GM03348 (cell line): ENCODE measurements around the gene MTX2.
"Not testable (repeated sequence)": the region's sequence is repeated elsewhere in the genome, so short reads cannot be mapped to it uniquely, and the experiment has no call there.

ENCODE experiments used
- DNase-seq: peaks from one replicate; pipeline ENCODE4 v3.0.0; 2012; ENCODE audit warnings: low spot score

The MTX2 gene

DNA sequence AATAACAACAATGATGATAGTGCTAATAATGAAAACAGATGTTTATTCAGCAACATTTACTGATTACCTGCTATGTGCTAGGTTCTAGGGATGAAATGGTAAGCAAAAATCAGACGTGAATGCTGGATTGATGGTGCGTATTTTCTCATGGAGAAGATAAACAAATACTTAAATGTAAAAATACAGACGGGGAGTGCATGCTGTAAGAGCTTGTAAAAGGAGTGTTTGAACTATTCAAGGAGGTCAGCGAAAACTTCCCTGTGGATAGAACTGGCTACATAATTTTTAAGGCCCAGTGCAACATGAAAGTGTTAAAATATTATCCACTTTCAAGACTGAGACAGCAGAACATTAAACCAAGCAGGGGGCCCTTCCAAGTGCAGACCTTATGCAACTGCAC, 22.1 kb downstream of the MTX2 start:
- DNase-seq = no peak

DNA sequence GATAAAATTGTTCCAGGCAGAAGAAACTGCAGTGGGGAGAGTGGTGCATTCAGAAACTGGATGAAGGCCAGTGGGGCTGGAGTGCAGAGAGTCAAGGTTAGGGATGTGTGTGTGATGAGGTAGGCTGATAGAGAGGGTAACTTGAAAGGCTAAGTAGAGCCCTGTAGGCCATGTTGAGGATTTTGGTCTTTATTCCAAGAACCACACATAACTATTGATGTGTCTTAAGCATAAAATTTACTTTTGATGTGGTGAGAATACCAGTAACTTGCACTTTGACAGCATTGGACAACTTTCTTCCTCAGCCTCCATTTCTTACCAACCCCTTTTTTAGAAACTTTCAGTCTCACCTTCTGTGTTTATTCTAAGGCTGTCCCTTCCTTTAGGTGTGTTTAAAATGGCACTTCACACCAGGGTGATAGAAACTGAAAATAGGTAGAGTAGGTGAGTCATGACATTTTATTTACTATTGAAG, 22.6 kb downstream of the MTX2 start:
- DNase-seq = no peak

DNA sequence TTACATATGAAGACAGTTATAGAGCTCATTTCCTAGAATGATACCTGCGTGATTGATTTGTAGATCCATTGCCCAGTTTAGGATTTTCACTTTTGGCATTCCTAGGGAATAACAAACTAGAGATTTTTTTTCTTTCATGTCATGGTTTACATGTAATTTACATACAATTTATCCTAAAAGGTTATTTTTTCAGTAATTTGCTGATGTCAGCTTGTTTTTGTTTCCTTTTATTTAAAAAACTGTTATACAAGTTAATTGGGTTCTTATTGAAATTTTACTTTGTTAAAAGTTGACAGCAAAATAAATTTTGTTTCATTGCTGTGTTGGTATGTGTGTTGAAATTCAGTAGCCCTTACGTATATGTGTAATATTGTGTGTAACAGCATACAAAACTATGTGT, 23.4 kb downstream of the MTX2 start:
- DNase-seq = no peak

DNA sequence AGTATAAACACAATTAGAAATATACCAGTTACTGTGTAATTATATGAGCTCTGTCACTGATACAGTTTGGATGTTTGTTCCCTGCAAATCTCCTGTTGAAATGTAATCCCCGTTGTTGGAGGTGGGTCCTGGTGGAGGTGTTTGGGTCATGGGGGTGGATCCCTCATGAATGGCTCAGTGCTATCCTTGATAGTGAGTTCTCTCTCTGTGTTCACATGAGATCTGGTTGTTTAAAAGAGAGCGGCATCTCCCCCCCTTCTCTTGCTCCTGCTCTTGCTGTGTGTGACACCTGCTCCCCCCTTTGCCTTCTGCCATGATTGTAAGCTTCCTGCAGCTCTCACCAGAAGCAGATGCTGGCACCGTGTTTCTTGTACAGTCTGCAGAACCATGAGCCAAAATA, 24.1 kb downstream of the MTX2 start:
- DNase-seq = no peak

DNA sequence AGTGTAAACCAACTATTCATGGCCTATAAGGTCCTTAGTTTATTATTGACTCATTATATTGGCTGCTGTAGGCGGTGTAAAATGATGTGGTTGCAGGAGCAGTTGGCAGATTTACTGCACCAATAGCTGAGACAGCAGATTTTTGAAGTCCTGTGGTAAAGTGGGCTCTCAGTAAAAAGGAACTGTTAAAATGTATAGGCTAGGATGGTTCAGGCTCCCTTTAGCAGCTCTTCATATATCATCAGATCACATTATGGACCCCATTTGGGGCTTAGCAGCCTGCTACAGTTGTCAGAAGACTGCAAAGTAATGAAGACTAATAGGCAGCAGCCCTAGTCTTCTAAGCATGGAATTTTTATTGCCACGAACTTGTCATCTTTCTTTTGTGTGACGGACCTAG, 27.8 kb downstream of the MTX2 start:
- no peak for DNase-seq

DNA sequence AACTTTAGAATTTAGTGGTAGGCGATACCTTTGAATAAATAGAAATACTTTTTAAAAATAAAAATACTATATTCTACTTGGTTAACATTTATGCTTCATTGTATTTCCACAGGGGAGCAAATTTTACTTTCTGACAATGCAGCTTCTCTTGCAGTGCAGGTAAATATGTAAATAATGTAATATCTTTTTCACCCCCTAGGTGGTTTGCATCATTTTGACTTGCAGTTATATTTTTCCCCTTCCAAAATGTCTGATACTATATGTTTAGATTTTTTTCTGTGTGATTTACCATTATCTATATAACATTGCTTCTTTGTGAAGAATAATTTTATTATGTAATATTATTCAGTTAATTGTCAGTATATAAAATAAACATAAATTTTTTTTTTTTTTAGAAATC, 28.5 kb downstream of the MTX2 start:
- no peak for DNase-seq

DNA sequence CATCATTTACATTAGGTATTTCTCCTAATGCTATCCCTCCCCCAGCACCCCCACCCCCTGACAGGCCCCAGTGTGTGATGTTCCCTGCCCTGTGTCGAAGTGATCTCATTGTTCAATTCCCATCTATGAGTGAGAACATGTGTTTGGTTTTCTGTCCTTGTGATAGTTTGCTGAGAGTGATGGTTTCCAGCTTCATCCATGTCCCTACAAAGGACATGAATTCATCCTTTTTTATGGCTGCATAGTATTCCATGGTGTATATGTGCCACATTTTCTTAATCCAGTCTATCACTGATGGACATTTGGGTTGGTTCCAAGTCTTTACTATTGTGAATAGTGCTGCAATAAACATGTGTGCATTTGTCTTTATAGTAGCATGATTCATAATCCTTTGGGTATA, 36.8 kb downstream of the MTX2 start:
- not testable (repeated sequence) for DNase-seq

DNA sequence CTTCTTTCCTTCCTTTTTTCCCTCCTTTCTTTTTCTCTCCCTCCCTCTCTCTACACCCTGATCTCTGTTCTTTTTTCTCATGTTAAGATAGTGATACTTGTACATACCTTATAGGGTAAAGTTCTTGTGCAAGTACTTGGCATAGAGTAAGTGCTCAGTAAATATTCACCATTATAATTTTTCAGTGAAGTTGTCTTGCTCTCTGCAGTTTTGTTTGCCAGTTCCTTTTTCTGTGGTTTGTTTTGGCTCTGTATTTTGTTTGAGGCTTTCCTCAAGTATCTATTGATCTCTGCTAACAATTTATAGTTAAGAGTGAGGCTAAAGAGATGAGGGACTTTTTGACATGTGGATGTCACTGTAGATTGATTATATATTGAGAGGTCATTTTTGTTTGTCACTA, 48.0 kb downstream of the MTX2 start:
- no peak for DNase-seq

DNA sequence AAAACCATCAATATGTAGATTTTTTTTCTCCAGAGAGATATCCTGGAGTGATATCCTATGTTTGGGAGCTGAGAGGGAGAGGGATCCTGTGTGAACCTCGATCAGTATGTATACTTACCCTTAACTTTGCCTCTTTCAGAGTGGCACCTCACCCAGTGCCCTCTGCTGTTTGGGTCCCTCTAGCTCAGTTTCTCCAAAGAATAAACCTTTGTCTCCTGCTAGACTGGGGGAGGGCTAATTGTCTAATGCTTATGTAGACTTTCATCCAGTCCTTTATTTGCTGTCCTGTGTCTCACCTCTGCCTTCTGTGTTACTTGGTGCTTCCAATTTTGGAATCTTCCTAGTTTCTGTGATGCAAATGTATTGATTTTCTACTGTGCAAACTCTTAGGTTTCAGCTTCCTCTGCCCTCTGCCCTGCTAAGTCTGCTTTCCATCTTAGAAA, 48.4 kb downstream of the MTX2 start:
- no peak for DNase-seq

DNA sequence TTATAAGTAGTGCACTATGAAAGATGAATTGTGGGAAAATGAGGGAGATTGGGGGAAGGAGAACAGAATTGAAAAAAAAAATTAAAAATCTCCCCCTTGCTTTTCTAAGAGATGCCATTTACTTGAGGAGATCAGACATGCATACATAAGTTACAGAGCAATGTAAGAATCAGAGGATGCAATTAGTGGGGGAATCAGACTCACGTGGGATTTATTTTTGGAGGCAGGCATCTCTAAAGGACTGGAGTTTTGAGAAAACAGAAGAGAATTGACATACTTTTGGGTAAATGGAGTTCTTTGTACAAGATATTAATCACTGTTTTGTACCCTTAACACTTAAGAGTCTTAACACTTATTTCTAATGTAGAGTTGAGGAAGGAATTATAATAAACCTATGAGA, 52.7 kb downstream of the MTX2 start:
- no peak for DNase-seq

DNA sequence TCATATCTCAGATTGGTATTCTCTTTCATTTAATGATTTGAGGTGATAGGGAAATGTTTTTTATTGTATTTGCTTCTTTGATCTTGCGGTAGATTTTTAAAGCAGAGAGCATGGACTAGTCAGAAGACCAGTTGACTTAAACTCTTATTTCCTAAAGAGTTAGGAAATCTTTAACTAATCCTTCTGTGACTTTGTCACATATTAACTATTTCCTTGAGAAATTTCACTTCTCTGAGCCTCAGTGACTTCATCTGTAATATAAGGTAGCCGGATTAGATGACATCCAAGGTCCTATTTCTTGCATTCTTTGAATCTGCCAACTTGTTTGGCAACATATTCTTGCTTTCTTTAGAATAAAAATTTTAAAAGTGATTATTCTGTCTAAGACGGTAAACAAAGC, 55.6 kb downstream of the MTX2 start:
- DNase-seq = no peak

DNA sequence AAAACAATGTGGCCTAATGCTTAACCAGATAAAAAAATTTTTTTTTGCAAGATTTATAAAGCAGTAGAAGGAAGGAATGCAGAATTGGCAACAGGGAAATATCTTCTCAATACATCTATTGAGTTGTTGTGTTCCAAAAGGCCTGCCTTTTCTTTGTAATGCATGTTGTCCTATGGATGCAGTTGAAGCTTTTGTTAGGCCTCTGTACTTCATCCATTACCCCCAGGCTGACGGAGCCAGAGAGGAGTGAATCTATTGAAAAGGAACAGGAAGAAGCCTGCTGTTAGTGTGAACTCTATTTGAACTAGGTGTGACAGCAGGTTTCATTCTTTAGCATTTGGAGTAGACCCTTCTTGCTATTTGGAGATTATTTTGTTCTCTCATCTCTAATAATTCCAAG, 56.5 kb downstream of the MTX2 start:
- no peak for DNase-seq

DNA sequence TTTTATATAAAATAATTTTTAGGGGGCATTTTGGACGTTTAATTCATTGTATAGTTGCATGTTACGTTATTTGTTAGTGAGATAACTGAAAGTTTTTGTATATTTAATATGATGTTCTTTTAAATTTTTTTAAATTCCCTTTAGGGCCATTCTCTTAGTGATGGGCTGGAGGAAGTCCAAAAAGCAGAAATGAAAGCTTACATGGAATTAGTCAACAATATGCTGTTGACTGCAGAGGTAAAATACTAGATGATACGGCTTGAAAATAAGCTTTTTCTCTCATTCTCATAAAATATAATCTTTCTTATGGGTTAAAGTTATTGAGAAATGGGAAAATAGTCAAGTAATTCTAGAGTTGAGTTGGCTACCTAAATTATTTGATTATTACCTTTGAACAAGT, 58.9 kb downstream of the MTX2 start:
- DNase-seq = no peak

DNA sequence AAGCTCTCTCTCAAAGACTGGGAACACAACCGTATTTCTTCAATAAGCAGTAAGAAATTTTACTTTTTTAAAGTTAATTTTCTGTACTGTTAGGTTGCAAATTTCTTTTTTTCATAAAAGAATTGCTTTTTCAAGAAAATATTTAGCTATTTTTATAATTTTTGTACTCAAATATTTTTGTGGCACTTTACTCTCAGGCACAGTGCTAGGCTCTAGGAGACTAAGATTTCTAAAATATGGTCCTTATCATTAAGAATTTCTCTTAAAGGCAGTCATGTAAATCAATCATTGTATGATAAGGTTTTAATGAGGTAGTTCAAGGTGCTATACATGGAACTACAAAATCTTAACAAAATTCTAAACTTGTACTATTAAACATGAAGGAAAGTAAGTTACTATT, 61.4 kb downstream of the MTX2 start:
- no peak for DNase-seq

DNA sequence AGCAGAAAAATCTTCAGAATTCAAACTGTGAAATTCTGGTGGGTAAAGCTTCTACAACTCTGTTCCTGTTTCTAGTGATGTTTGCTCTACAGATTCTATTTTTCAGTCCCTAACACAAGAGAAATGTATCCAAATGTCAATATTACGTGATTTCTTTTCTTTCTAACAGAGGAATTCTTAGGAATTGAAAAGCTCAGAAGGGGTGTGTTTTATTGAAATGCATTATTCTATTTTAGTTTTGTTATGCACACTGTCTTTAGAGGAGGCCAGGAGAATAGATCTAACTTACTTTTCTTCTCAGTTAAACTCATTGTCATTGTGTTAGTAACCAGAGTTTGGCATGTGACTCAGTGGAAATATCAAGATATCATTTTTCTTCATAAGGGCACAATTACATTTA, 62.4 kb downstream of the MTX2 start:
- DNase-seq = no peak

DNA sequence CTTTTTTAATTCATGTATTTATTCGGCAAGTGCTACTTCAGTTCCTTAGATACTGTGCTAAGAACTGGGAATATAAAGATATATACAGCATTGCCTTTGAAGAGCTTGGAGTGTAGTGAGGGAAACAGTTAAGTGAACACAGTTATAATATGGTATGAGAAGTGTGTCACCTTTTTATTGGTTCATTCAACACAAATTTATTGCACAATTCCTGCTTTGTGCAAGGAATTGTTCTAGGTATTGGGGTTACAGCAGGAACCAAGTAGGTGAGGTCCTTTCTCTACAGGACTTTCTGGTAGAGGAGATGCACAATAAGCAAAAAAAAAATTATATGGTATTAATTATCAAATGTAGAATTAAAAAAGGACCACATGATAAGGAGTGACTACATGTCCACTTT, 65.5 kb downstream of the MTX2 start:
- DNase-seq = no peak

DNA sequence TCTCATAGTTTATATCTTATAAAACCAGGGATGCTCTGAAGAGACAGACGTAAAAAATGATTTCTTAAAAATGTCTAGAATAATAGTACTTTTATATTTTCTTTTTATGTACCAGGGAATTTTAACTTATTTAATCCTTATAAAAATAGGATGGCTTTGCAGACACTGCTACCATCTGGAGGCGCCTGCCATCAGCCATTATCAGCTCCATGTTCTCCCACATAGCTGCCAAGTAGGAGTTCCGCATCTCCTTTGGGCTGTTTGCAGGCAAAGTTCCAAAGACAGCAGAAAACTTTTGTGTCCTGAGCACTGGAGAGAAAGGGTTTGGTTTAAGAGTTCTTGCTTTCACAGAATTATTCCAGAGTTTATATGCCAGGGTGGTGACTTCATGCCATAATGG, 69.2 kb downstream of the MTX2 start:
- no peak for DNase-seq

DNA sequence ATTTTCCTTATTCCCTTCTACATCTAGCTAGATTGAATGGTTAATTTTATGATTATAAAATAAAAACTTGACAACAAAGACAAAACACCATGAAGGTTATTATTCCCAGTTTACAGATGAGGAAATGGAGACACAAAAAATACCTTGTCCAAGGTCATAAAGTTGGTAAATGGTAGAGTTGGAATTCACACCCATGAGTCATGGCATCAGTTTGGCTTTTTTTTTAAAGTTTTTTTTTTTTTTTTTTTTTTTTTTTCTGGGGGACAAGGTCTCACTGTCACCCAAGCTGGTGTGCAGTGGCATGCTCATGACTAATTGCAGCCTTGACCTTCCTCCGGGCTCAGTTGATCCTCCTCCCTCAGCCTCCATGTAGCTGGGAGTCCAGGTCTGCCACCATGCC, 70.0 kb downstream of the MTX2 start:
- no peak for DNase-seq

DNA sequence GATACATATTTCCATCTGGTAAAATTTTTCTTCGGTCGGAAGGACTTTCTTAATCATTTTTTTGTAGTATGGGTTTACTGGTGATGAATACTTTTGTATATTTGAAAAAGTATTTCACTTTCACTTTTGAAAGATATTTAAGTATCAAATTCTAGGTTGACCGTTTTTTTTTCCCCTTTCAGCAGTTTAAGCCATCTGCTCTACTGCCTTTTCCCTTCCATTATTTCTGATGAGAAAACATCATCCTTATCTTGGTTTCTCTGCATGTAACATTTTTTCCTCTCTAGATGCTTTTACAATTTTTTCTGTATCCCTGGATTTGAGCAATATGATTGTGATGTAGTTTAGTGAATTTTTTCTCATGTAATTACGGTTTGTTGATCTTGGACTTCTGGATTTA, 87.0 kb downstream of the MTX2 start:
- no peak for DNase-seq

DNA sequence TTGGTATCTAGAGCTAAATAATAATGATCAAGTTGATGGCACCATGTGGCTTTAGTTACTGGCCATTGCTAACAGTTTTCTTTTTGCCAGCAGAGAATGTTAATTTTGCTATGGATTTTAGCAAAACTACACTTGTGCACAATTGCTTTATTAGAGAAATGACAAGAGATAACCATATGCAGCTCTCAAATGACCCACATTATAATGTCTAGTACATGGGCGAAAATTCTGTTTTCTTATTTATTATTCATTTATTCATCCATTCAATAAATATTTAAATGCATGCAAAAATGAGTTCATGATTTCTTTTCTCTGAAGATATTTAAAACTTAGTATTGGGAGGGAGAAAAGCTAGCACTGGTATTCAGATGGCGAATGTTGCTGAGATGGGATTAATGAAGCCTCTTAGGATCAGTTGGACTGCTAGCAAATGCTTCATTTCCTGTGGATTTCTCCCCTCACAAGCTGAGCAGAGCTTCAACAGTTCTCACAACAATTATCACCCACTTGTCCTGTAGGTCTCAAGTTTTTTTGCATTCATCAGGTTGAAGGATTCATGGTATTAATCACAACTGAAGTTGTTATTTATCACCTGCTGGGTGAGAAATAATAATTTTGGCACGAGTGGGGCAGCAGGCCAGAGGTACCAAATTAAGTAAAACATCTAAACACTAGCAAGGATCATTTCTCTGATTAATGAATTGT, 95.2 kb downstream of the MTX2 start:
- no peak for DNase-seq

DNA sequence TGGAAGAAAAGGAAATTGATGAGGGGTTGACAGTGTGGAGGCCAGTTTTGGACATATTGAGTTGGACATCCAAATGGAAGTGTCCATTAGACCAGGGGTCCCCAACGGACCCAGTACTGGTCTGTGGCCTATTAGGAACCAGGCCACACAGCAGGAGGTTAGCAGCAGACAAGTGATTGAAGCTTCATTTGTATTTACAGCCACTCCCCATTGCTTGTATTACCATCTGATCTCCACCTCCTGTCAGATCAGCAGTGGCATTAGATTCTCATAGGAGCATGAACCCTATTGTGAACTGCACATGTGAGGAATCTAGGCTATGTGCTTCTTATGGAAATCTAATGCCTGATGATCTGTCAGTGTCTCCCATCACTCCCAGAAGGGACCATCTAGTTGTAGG, 99.1 kb downstream of the MTX2 start:
- no peak for DNase-seq

DNA sequence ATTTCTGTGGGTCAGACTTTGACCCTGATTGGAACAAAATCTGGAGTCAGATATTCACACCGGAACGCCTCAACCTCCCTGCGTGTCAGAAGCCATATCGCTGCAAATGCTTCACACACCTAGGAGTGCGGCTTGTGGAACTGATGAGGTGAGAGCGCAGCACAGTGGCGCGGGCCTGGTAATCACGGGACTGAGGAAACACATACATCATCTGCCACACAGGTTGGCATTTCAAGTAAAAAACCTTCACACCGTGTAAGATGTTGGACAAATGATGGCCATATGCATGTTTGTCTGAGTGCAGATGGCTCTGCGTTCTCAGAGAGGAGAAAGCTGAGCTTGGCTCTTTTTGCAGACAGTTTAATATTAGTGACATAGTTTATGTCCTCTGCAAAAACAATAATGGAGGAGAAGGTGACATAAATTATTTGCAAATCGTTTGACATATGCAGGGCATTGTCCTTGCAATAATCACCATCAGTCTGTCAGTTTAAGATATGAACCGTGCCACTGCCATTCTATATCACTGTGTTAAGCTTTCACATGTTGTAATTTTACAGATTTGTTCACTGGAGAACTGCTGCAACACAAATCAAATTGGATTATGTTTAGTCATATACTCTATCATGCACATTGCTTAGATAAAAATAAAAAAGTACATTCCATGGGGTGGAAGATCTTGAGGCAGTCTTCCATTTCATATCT, 101.4 kb downstream of the MTX2 start:
- DNase-seq = no peak

DNA sequence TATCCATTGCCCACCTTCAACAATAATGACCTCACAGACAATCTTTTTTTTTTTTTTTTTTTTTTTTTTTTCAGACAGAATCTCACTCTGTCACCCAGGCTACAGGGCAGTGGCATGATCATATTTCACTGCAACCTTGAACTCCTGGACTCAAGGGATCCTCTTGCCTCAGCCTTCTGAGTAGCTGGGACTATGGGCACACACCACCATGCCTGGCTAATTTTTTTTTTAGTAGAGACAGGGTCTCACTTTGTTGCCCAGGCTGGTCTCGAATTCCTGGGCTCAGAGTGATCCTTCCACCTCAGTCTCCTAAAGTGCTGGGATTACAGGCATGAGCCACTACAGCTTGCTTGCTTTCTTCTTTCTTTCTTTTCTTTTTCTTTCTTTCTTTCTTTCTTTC, 103.9 kb downstream of the MTX2 start:
- not testable (repeated sequence) for DNase-seq

DNA sequence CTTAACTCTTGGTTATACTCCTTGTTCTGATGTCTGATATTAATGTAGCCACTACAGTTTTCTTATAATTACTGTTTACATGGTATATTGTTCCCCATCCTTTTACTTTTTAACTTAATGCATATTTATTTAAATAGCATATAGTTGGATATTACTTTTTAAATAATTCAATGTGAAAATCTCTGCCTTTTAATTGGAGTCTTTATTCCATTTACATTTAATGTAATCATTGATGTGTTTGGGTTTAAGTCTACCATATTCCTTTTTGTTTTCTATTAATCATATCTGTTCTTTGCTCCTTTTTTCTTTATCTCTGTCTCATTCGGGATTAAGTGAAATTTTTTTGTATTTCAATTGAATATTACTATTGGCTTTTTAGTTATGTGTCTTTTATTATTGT, 109.1 kb downstream of the MTX2 start:
- no peak for DNase-seq
